GM18861 (cell line): ENCODE results near the gene GRK6.

Source experiments
- ATAC-seq: cut with Tn5 transposase; IDR thresholded peaks from one replicate; pipeline ENCODE4 v1.9.1; 2021; ENCODE audit not compliant: unreplicated experiment

The GRK6 gene

DNA sequence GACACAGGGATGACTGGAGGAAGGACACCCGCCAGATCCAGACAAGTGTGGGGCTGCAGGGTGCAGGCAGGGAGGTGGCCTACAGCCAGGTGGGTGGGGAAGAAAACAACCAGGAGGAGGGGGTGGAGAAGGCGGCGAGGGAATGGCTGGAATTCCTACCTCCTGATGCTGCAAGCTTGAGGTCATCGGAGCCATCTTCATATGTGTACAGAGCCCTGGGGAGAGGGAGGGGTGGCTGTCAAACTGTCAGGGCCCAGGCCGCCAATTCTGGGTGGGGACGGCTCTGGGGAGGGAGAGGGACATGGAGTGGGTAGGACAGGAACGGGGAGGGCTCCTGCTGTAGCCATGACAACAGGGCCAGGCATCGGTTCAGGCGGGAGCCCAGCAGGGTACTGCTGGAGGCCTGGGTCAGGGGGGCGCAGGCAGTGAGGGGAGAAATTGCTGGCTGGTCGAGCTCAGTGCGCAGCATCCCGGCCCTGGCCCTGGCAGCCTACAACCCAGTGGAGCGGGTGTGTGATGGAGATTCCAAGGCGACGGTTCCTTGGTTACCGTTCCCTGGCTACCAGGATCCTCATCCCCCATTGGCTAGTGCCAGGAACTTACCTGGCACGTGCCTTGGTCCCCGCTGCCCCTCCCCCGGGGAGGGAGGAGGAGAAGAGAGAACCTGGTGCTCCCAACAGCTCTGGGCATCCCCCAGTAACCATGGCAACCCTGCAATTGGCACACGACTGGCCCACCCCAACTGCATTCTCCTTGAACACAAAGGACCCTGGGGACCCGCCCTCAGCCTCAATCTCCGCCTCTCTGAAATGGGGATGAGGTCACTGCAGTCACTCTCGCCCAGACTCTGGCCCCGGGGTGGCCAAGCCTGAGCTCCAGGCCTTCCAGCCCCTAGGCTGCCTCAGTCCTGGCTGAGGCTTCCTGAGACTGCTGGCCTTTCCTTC, 42.5 kb downstream of the GRK6 start:
- ATAC-seq: no peak

DNA sequence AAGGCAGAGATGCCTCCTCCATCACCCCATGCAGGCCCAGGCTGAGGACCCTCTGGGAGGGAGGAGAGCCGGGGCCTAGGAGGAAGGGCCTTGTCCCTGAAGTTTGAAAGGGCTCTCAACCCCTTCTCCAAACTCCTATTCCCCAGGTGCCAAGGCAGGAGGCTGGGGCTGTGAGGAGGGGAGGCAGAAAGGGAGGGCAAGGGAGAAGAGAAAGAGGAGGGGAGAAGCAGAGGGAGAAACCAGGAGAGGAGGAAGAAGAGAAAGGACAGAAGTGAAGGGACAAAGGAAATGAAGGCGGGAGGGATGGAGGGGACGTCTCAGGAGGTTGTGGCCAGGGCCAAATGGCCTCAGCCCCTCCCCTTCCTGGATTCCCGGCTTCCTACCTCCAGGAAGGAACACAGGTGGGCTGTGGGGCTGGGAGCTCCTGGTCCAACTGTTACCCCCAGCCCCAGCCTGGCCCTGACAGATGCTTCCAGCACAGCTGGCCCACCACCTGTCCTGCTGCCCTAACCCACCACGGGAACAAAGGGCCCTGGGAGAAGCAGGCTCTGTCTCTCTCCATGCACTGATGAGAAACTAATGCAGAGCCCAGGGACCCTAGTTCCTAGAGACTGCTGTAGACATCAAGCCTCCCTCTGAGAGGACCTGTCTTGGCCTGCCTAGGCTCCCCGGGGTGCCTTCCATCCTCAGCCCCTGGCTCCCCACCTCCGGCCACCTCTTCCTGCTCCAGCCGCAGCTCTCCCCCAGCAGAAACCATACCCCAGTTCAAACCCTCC, 43.5 kb downstream of the GRK6 start:
- ATAC-seq: no peak

DNA sequence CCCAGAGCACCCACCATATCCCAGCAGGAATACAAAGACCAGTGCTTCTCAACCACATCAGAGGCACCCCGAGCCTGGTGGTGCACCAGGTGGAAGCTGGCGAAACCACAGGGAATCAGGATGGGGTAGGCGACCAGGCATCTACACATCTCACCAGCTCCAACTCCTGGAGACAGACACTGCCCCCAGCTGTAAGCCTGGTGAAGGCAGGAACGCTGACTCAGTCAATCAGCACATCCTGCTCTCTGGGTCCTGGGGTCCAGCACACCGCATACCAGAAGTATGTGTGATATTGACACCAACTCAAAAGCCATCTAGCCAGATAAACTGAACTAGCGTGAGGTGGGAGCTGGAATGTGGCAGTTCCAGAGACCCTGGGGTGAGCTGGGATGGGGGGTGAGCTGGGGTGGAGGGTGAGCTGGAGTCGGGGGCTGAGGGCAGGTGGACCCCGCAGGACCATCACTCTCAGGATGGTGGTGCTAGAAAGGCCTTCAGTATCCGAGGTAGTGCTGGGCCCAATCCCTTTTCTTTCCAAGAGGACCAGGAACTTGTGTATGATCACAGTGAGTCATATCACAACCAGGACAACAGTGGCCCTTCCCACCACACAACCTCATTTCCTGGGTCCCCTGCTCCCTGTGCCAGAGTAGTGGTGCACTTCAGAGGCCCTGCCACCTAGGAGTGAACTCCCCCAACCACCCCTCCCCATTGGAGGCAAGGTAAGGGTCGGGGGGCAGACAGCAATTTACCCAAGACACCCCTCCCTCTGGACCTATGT, 44.5 kb downstream of the GRK6 start:
- no peak for ATAC-seq

DNA sequence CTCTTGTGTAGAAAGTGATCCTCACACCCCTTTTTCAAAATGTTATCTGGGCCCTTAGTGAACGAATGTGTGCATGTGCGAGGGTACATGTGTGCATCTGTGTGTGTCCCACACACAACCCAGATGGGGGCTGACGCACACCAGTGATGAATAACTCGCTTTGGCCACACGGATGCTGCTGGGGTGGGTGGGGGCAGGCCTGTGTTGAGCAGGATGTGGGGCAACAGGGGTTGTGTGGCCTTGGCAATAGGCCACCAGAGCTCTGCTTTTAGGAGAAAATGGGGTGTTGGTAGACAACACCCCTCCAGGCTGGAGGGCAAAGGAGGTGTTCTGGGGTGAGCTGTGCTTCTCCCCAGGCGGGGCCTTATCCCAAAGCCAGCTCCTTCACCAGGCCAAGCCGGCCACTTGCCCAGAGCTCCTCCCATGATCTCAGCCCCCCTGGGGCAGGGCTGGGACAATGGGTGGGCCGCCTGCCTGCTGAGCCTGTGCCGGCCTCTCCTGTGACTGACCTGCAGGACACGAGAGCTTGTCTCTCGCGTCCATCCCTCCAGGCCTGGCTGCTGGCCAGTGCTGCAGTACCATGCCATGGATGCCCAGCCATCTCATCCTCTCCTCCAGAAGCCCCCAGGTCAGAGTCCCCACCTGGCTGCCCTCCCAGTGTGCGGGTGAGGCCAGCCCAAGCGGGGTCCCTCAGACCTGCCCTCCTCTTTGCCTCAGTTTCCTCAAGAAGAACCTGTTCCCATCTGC, 45.3 kb downstream of the GRK6 start:
- ATAC-seq: no peak

DNA sequence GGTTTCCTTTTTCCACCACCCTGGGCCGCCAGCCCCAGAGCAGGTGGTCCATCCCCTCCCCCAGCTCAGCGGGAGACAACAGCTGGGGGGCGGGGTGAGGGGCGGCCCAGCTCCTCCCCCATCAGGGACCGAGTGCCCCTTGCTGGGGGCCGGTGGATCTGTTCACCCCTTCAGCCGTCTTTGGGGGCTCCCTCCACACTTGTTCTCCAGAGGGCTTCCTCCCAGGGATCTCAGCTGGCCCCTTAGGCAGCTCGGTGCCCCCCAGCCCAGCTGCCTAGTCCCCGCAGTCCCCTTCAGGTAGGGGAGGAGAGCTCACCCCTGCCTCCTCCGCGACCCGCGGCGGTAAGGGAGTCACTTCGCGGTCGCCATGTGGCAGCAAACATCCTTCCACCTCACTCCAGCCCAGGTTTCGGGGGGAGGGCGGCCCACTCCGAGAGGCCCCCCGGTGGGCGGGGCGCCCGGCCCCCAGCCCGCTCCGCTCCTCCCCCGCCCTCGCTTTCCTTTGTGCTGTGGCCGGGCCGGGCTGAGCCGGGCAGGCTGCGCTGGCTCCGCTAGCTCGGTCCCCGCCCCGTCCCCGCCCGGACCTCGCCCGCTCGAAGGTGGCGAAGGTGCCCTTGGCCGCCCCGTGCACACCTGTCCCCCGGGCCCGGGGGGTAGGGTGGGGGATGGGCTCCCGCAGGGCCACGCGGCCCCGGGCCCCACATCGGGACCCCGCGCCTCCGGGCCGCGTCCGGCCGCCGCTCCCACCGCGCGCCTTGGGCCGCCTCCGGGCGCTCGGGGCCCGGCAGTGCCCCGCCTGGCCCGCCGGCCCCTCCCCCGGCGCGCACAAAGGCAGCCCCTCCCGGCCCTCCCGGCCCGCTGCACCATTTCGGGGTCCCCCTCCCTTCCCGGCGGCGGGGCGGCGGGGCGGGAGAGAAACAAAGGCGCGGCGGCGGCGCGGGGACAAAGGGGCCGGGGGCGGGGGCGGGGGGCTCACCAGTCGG, 46.3 kb downstream of the GRK6 start:
- ATAC-seq: no peak

DNA sequence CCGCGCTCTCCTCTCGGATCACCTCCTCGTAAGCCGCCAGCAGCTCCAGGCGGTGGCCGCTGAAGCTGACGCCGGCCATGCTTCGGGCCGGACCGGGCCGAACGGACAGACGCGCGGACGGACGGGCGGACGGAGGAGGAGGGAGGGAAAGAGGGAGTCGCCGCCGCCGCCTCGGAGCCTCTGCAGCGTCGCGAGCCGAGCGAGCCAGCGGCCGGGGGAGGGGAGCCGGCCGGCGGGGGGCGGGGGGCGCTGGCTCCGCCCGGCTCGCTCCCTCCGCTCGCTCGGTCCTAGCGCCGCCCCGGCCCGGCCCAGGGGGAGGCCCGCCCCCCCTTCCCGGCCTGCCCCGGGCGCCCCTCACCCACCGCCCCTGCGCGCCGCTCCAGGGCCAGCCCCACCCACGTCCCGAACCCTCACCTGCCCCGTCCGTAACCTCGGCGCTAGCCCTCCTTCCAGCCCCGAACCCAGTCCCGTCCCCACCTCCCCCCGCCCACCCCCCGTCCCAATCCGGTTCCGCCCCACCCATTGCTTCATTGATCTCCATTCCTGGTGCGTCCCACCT, 47.0 kb downstream of the GRK6 start, which contains the start of gene DBN1:
DBN1 (minus strand) TSS at position 192 of the 559 bp plus-strand sequence; CDS start at position 79, 113 bp downstream.
- ATAC-seq: no peak

DNA sequence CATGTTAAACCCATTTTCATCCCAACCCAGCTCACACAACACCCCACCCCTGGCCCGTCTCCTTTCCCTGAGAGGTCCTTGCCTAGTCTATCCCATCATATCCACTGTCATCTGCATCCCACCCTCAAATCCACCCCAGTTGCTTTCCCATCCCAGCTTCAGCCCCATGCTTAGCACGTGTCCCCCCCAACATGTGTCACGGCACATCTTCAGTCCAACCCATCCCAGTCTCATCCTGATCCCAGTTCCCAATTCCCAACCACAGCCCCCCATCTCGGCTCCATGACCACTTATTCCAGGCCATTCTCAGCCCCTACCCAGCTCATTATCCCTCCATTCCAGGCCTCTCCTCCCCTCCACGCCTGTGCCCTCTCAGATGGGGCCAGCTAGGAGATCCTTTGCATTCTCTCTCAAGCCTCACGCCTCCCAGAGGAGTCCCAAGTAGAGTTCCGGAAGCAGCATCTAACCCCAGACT, 47.6 kb downstream of the GRK6 start:
- ATAC-seq: no peak

DNA sequence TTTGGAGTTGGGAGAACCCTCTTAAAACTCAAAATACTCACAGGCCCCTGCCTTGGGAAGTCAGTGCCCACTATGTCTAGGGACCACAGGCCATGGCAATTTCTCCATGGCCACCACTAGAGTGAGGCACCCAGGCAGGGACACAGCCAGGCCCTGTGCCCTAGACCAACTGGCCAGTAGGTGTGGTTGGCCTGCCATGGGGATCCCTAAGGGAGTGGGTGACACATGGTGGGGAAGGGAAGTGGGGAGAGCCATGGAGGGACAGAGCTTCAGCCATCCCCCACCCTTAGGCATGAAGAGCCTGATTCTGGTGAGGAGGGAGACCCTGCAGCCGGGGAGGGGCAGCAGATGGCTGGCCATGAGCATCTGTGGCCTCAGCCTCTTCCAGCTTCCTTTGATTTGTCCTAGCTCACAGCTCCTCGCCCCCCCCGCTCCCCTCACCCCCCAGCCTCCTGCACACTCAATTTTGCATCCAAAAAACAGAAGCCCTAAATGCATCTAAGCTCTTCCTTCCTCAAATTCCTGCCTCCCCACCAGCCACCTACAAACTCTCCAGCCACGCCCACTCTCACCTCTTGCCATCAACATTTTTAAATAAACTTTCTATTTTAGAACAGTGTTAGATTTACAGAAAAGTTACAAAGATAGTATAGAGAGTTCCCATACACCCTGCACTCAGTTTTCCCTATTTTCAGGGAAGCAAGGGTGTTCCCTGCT, 48.5 kb downstream of the GRK6 start:
- no peak for ATAC-seq

DNA sequence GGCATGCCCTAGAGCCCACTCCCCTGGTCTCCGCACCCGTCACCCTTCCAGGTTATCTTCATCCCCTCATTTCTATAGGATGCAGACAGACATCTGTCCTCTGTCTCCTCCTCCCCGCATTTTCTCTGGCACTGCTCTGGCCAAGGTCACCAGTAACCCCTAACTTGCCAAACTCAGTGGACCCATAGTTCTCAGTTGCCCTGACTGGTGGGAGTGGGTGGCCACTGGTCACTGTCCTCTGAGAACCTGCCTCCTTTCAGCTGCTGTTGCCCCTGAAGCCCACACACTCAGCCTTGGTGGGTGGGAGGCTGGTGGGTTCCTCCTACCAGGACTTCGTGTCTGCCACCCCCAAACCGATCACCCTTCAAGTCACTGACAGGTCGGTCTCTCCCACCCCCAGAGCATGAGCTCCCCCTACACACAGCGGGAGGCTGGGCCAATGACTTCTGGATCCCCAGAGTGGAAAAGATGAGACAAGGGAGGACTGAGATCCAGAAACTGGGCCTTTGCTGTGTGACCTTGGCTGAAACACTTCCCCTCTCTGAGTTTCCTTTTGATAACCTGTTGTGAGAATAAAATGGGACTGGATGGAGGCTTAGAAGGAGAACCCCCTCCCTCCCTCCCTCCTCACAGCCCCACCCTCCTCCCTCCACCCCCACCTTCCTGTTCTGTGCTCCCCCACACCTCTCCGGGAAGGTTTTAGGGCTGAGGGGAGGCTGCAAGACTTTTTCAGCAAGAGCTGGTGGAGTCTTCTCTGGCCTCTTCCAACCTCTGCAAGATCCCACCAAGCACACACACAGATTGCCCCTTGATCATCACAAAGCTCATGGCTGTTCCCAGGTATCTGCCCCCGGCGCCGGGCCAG, 49.3 kb downstream of the GRK6 start:
- no peak for ATAC-seq

DNA sequence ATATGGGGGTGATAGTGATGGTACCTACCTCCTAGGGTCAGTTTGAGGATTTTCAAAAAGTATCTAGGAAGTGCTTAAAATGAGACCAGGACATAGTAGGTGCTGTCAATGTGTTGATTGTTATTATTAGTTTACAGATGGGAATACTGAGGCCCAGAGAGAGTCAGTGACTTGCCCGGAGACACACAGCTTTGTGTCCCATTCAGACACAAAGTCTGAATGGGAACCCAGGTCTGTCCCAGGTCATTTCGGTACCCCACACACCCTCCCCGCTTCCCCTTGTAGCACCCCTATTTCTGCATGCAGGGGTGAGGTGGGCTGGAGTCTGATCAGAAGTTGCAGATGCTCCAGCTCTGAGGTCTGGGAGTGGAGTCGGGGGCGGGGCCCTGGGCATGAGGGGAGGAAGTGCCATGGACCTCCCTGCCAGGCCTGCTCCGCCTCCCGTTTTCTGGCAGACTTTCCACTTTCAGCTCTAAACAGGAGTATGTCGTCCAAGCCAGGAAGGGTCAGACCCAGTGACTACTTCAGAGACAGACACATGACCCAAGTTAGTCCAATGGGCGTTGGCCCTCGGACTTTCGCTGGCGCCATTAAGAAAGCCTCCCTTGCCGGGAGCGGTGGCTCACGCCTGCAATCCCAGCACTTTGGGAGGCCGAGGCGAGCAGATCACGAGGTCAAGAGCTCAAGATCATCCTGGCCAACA, 50.2 kb downstream of the GRK6 start:
- no peak for ATAC-seq

DNA sequence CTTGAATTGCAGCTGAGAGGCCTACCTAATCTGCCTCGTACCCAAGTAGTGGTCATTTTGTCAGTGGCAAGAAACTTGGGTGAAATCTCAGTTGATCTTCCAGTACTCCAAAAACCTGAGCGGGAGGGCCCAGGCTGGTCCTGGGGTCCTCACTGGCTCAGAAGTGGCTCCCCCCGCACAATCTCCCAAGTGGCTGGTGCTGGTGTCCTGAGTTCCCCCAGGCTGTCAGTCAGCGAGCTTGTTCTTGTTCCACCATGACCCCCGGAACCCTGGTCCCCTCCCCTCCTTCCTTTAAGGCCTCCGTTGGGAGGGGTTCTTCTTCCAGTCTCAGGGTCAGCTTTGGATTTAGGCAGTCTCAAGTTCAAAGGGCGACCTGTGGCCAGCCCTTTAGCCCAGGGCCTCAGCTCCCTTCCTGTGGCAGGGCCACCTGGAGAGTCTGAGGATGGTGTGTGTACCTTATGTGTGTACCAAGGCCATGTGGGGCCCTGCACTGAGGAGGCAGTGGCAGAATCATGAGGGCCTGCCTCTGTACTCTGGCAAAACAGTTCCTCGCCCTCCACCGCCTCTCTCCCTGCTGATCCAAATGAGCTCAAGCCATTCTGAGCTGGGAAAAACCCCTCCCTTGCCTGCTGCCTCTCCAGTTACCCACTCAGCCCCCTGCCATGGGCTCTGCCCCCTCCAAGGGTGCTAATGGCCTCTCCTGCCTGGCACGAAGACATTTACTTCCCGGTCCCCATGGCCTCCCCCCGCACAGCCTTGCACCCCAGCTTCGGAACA, 51.4 kb downstream of the GRK6 start:
- no peak for ATAC-seq

DNA sequence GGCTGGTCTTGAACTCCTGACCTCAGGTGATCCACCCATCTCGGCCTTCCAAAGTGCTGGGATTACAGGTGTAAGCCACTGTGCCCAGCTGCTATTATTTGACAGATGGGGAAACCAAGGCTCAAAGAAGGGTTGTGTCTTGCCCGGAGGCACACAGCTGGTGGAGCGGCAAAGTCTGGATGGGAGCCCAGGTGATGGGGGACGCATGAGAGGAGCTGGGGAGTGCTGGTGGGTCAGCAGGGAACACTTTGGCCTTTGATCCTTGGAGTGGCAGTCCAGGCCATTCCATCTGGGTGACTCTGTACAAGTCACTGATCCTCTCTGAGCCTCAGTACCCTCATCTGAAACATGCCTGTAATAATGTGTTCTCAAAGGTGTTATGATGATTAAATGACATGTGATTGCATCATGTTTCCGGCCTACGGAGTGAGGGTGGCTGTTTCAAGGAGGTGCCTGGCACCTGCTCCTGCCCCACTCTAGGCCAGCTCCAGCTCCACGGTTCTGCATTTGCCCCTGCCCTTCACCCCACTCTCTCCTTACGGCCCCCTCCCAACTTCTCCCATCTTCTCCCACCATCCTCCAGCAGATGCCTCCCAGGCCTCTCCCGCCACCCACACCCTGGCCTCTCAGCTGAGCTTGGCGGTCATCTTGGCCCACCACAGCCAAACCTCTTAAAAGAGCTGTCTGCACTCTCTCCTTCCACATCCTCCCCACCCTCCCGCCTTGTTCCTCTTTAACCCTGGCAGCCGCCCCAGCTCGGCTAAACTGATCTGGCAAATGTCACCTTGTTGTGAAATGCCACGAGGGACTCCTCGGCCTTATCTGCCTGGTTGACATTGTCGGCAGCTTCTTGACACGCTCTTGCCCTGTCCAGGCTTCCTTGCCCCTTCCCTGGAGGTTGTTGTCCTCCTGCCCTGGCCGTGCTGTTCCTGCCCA, 52.5 kb downstream of the GRK6 start:
- no peak for ATAC-seq

DNA sequence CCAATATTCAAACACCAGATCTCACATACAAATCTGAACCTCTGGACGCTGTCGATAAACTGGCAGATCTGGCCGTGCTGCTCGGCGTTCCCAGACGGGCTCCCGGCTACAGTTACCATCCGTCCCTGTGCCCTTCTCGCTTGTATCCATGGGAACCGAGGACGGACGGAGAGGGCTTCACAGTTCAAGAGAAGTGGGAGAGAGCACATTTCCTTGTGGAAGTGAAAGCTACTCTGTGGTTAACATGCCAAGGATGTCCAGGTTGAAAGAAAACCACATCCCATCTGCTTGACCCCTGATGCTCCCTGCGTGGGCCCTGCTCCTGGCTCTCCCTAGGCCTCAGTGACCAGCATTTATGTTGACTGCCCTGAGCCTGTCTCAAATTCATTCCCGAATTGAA, 53.3 kb downstream of the GRK6 start:
- no peak for ATAC-seq

DNA sequence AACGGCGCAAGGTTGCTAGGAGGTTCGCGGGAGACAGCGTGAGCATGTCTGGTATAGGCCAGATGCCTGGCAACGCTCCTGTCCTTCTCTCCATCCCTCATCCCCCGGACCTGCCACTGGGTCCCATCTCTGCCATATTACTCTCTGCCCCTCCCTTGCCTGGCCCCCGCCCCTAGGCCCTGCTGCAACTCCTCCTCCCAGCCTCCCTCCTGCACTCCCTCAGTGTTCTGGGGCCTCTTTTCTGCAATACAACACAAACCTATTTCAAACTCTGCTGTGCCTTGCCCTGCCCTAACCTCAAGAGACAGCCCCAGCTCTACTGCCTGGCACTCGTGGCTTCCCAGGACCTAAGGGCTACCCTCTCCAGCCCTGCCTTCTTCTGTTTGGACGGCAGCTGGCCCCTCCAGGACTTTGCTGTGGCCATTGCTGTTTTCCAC, 55.9 kb downstream of the GRK6 start:
- ATAC-seq: no peak

DNA sequence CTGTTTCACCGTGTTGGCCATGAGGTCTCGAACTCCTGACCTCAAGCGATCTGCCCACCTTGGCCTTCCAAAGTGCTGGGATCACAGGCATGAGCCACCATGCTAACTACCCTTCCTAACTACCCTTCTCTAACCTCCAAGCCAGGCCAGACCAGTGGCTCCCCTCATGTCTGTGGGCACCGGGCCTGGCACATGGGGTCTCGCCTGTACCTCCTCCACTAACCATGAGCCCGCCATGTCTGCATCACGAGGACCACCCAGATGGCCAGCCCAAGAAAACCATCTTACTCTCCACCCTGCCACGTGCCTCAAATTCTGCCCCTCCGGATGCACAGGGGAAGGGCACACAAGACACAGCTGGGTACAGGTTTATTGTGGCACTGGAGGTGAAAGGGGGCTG, 56.6 kb downstream of the GRK6 start:
- ATAC-seq: no peak
